ENCODE measurements around the gene TRPC4.

Gene TRPC4

GRCh38 chr13:37657134-37657533 lies 212.4 kb downstream of the TRPC4 start:
- no peak for DNase-seq (ENCODE audit: low spot score)

GRCh38 chr13:37656247-37656940 lies 213.2 kb downstream of the TRPC4 start:
- no peak for DNase-seq (ENCODE audit: low spot score)

- no peak for DNase-seq (ENCODE audit: low spot score)
Measured at GRCh38 chr13:37652596-37652995, 217.0 kb downstream of the TRPC4 start.

- no peak for DNase-seq (ENCODE audit: low spot score)
Measured at GRCh38 chr13:37651891-37652290, 217.7 kb downstream of the TRPC4 start.

- DNase-seq (ENCODE audit: low spot score), result no peak
Measured at GRCh38 chr13:37648609-37649008, 221.0 kb downstream of the TRPC4 start.

GRCh38 chr13:37647031-37647650 lies 222.4 kb downstream of the TRPC4 start:
- DNase-seq (ENCODE audit: low spot score), result no peak

GRCh38 chr13:37646531-37646930 lies 223.0 kb downstream of the TRPC4 start:
- DNase-seq (ENCODE audit: low spot score), result no peak

GRCh38 chr13:37645181-37645740 lies 224.3 kb downstream of the TRPC4 start:
- no peak for DNase-seq (ENCODE audit: low spot score)

- DNase-seq (ENCODE audit: low spot score), result no peak
Measured at GRCh38 chr13:37641391-37641790, 228.2 kb downstream of the TRPC4 start.

- no peak for DNase-seq (ENCODE audit: low spot score)
Measured at GRCh38 chr13:37640499-37640898, 229.1 kb downstream of the TRPC4 start.

- no peak for DNase-seq (ENCODE audit: low spot score)
Measured at GRCh38 chr13:37636701-37637100, 232.9 kb downstream of the TRPC4 start.

GRCh38 chr13:37632294-37632693 lies 237.3 kb downstream of the TRPC4 start:
- no peak for DNase-seq (ENCODE audit: low spot score)

- DNase-seq (ENCODE audit: low spot score), result no peak
Measured at GRCh38 chr13:37627428-37627827, 242.1 kb downstream of the TRPC4 start.

GRCh38 chr13:37621811-37622361 lies 247.7 kb downstream of the TRPC4 start:
- no peak for DNase-seq (ENCODE audit: low spot score)

GRCh38 chr13:37618554-37618953 lies 251.0 kb downstream of the TRPC4 start:
- no peak for DNase-seq (ENCODE audit: low spot score)

GRCh38 chr13:37617173-37617572 lies 252.4 kb downstream of the TRPC4 start:
- no peak for DNase-seq (ENCODE audit: low spot score)

GRCh38 chr13:37616131-37616530 lies 253.4 kb downstream of the TRPC4 start:
- no peak for DNase-seq (ENCODE audit: low spot score)

- no peak for DNase-seq (ENCODE audit: low spot score)
Measured at GRCh38 chr13:37615276-37615675, 254.3 kb downstream of the TRPC4 start.

- DNase-seq (ENCODE audit: low spot score), result no peak
Measured at GRCh38 chr13:37613638-37614037, 255.9 kb downstream of the TRPC4 start.

GRCh38 chr13:37613236-37613635 lies 256.3 kb downstream of the TRPC4 start:
- DNase-seq (ENCODE audit: low spot score), result no peak

- no peak for DNase-seq (ENCODE audit: low spot score)
Measured at GRCh38 chr13:37608750-37609339, 260.7 kb downstream of the TRPC4 start.

- DNase-seq (ENCODE audit: low spot score), result no peak
Measured at GRCh38 chr13:37602733-37603381, 266.7 kb downstream of the TRPC4 start.
